ENCODE measurements around the gene HSPA4. TPM values are rescaled to one million over a fixed set of nuclear protein-coding genes. Genes with fewer than 3 reads are reported as not detected.
"Not testable (repeated sequence)": the region's sequence is repeated elsewhere in the genome, so short reads cannot be mapped to it uniquely, and the experiment has no call there.

HSPA4 gene
- total RNA-seq (100 to 1,000 TPM in 1 of 2 donors, 10 to 100 TPM in 1; 56.1 to 135 TPM), polyA plus RNA-seq (10 to 100 TPM; 51.3 to 54.0 TPM)
- long read RNA-seq, donor 1, full-length matches to known transcripts, result 149 of 230 reads
- long read RNA-seq, donor 1, partial matches to known transcripts, result 42 of 230 reads
- long read RNA-seq, donor 1, other reads (novel, unspliced or antisense), result 39 of 230 reads
- long read RNA-seq, donor 2, full-length matches to known transcripts, result 15 of 23 reads
- long read RNA-seq, donor 2, partial matches to known transcripts, result 2 of 23 reads
- long read RNA-seq, donor 2, other reads (novel, unspliced or antisense), result 6 of 23 reads

DNA sequence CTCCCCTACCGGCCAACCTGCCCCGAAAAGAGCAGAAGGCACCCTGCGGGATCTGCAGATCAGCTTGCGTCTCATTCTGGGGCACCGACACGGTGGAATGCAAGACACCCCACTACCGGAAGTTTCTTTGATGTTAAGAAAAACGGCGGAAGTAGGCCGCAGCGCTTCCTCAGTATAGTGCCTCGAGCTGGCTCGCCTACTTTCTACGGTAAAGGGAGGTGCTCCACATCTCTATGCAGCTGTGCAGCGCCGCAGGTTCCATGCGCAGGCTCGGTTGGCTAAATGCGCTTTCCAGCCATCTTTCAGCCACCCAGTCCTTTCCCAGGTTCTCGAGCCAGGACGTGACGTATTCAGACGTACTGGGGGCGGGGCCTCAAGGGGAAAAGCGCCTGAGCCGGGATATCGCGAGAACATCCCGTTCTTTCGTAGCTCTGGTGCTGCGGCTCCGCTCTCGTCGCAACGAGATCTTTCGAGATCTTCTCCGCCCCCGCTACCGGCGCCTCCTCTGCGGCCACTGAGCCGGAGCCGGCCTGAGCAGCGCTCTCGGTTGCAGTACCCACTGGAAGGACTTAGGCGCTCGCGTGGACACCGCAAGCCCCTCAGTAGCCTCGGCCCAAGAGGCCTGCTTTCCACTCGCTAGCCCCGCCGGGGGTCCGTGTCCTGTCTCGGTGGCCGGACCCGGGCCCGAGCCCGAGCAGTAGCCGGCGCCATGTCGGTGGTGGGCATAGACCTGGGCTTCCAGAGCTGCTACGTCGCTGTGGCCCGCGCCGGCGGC is at the start of gene HSPA4:
Gene HSPA4 (plus strand): TSS at position 472 of the 775 bp plus-strand sequence. CDS start 238 bp downstream, at position 710.
- WGBS, 2 donors, result 0% methylated on average over 67 to 68 of the region's 68 CpGs
- DNase-seq (peak; percentile 98 to 99), ATAC-seq (ENCODE audit: low FRiP score) (peak; percentile 98)
- Histone ChIP-seq H3K36me3 (ENCODE audit: control insufficient read depth in 1 of 2, insufficient read depth in 2 of 2, low read length in 1 of 2) (no peaks in the 10 kb centered on the region), H3K4me1 (ENCODE audit: control insufficient read depth in 1 of 2, insufficient read depth in 2 of 2, low read length in 2 of 2) (peaks cover 0 to 5% of the 10 kb centered on the region in 2 donors), H3K27me3 (ENCODE audit: control insufficient read depth in 1 of 2, insufficient read depth in 2 of 2, low read length in 1 of 2) (no peaks in the 10 kb centered on the region), H3K27ac (ENCODE audit: low read depth in 1 of 2, low read length in 2 of 2) (peak within 1 kb of the TSS; percentile 91 to 98), H3K4me3 (ENCODE audit: low read length in 2 of 2) (peak within 1 kb of the TSS; percentile 20 to 95), H3K9me3 (ENCODE audit: control insufficient read depth, low read length) (no peaks in the 10 kb centered on the region)
- intact Hi-C loops (cut with DNase I), result loop anchor here in 1 of 2 donors (2.0 kb wide), 2 partner anchors 25 to 89 kb away; partner anchors contain the start of genes AFF4 and ZCCHC10

DNA sequence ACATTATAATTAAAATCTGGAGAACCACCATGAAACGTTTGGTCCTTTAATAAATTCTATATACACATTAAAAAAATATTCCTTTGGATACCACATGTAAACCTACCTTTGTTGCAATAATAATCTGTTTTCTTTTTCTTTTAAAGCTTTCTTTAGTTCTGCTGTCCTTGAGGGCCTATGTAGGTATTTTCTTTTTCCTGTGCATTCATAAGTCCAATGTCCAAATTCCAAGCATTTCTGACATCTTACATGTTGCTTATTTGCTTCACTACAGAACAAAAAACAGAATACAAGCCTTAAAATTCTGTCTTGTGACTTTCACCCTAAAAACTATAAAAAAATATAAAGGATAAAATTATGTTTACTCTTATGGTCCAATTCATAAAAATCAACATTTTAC is 45.2 kb upstream of the HSPA4 start:
- Histone ChIP-seq H3K36me3 (ENCODE audit: control insufficient read depth in 1 of 2, insufficient read depth in 2 of 2, low read length in 1 of 2) (no peaks in the 10 kb centered on the region), H3K27me3 (ENCODE audit: control insufficient read depth in 1 of 2, insufficient read depth in 2 of 2, low read length in 1 of 2) (no peaks in the 10 kb centered on the region), H3K27ac (ENCODE audit: low read depth in 1 of 2, low read length in 2 of 2) (no peak overlapping the region), H3K4me3 (ENCODE audit: low read length in 2 of 2) (no peak overlapping the region), H3K4me1 (ENCODE audit: control insufficient read depth in 1 of 2, insufficient read depth in 2 of 2, low read length in 2 of 2) (no peaks in the 10 kb centered on the region), H3K9me3 (ENCODE audit: control insufficient read depth, low read length) (no peaks in the 10 kb centered on the region)
- intact Hi-C loops (cut with DNase I), result no loop called here
- DNase-seq, result no peak
- ATAC-seq (ENCODE audit: low FRiP score), result no peak
- WGBS, 2 donors, result 40 to 63% methylated on average over 1 of the region's 1 CpG

DNA sequence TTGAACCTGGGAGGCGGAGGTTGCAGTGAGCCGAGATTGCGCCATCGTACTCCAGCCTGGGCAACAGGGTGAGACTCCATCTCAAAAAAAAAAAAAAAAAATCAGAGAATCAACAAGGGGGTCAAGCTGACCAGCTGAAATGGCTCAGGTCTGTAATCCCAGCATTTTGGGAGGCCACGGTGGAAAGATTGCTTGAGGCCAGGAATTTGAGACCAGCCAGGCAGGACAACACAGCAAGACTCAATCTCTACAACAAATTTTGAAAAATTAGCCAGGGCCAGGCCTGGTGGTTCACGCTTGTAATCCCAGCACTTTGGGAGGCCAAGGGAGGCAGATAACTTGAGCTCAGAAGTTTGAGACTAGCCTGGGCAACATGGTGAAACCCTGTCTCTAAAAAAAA is 43.4 kb upstream of the HSPA4 start:
- ATAC-seq (ENCODE audit: low FRiP score), result not testable (repeated sequence)

DNA sequence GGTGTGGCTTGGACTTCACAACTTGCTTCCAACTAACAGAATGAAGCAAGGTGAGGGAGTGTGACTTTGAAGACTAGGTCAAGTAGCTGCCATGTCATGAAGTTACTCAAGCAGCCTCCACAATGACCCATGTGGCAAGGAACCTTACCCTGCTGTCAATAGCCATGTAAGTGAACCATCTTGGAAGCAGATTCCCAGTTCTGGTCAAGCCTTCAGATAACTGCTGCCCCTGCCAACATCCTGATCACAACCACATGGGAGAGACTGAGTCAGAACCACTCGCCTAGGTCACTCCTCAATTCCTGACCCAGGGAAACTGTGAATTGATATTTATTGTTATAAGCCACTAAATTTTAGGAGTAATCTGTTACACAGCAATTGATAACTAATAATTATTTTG is 36.3 kb upstream of the HSPA4 start:
- H3K36me3 ChIP-seq (ENCODE audit: control insufficient read depth in 1 of 2, insufficient read depth in 2 of 2, low read length in 1 of 2), result peaks cover 0 to 4% of the 10 kb centered on the region in 2 donors
- no peak overlapping the region for H3K27ac ChIP-seq (ENCODE audit: low read depth in 1 of 2, low read length in 2 of 2)
- no peaks in the 10 kb centered on the region for H3K9me3 ChIP-seq (ENCODE audit: control insufficient read depth, low read length)
- no peaks in the 10 kb centered on the region for H3K27me3 ChIP-seq (ENCODE audit: control insufficient read depth in 1 of 2, insufficient read depth in 2 of 2, low read length in 1 of 2)
- no peaks in the 10 kb centered on the region for H3K4me1 ChIP-seq (ENCODE audit: control insufficient read depth in 1 of 2, insufficient read depth in 2 of 2, low read length in 2 of 2)
- DNase-seq (no peak), ATAC-seq (ENCODE audit: low FRiP score) (no peak)
- H3K4me3 ChIP-seq (ENCODE audit: low read length in 2 of 2), result no peak overlapping the region
- intact Hi-C loops (cut with DNase I), result no loop called here
- WGBS, 2 donors, result 92 to 93% methylated on average over 1 of the region's 1 CpG

More for the DNA sequence above, 43.4 kb upstream of the HSPA4 start:
- intact Hi-C loops (cut with DNase I); H3K27ac ChIP-seq (ENCODE audit: low read depth in 1 of 2, low read length in 2 of 2); H3K36me3 ChIP-seq (ENCODE audit: control insufficient read depth in 1 of 2, insufficient read depth in 2 of 2, low read length in 1 of 2); H3K4me1 ChIP-seq (ENCODE audit: control insufficient read depth in 1 of 2, insufficient read depth in 2 of 2, low read length in 2 of 2); H3K9me3 ChIP-seq (ENCODE audit: control insufficient read depth, low read length); H3K27me3 ChIP-seq (ENCODE audit: control insufficient read depth in 1 of 2, insufficient read depth in 2 of 2, low read length in 1 of 2); H3K4me3 ChIP-seq (ENCODE audit: low read length in 2 of 2); DNase-seq: not testable (repeated sequence)
- 79 to 81% methylated on average over 6 of the region's 6 CpGs for WGBS, 2 donors

DNA sequence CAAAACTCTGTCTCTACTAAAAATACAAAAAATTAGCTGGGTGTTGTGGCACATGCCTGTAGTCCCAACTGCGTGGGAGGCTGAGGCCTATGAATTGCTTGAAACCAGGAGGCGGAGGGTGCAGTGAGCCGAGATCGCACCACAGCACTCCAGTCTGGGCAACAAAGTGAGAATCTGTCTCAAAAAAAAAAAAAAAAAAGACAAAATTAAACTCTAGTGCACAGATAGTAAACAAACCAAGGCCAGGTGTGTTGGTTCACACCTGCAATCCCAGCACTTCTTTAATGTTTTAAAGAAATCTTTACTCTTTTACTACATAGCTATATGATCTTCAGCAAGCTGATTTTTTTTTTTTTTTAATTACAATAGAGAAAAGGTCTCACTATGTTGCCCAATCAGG is 33.8 kb upstream of the HSPA4 start:
- 69 to 88% methylated on average over 4 of the region's 4 CpGs for WGBS, 2 donors
- Histone ChIP-seq H3K4me3 (ENCODE audit: low read length in 2 of 2) (no peak overlapping the region), H3K4me1 (ENCODE audit: control insufficient read depth in 1 of 2, insufficient read depth in 2 of 2, low read length in 2 of 2) (no peaks in the 10 kb centered on the region), H3K36me3 (ENCODE audit: control insufficient read depth in 1 of 2, insufficient read depth in 2 of 2, low read length in 1 of 2) (peaks cover 0 to 4% of the 10 kb centered on the region in 2 donors), H3K27me3 (ENCODE audit: control insufficient read depth in 1 of 2, insufficient read depth in 2 of 2, low read length in 1 of 2) (no peaks in the 10 kb centered on the region), H3K27ac (ENCODE audit: low read depth in 1 of 2, low read length in 2 of 2) (no peak overlapping the region), H3K9me3 (ENCODE audit: control insufficient read depth, low read length) (no peaks in the 10 kb centered on the region)
- no peak for ATAC-seq (ENCODE audit: low FRiP score)
- intact Hi-C loops (cut with DNase I), result no loop called here
- DNase-seq, result no peak

DNA sequence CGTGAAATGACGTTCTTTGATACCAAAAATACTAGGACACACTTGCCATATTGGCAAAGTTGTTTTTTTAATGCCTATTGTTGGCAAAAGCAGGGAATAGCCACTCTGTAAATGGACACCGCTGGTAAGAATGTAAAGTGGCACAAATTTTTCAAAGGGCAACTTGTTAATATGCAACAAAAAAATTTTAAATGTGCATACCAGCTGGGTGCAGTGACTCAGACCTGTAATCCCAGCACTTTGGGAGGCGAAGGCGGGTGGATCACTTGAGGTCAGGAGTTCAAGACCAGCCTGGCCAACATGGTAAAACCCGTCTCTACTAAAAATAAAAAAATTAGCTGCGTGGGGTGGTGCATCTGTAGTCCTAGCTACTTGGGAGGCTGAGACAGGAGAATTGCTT is 32.3 kb upstream of the HSPA4 start:
- H3K27me3 ChIP-seq (ENCODE audit: control insufficient read depth in 1 of 2, insufficient read depth in 2 of 2, low read length in 1 of 2); H3K27ac ChIP-seq (ENCODE audit: low read depth in 1 of 2, low read length in 2 of 2); ATAC-seq (ENCODE audit: low FRiP score); H3K9me3 ChIP-seq (ENCODE audit: control insufficient read depth, low read length); H3K36me3 ChIP-seq (ENCODE audit: control insufficient read depth in 1 of 2, insufficient read depth in 2 of 2, low read length in 1 of 2); H3K4me1 ChIP-seq (ENCODE audit: control insufficient read depth in 1 of 2, insufficient read depth in 2 of 2, low read length in 2 of 2); DNase-seq; H3K4me3 ChIP-seq (ENCODE audit: low read length in 2 of 2); intact Hi-C loops (cut with DNase I): not testable (repeated sequence)
- WGBS, 2 donors, result 92 to 95% methylated on average over 7 of the region's 7 CpGs

DNA sequence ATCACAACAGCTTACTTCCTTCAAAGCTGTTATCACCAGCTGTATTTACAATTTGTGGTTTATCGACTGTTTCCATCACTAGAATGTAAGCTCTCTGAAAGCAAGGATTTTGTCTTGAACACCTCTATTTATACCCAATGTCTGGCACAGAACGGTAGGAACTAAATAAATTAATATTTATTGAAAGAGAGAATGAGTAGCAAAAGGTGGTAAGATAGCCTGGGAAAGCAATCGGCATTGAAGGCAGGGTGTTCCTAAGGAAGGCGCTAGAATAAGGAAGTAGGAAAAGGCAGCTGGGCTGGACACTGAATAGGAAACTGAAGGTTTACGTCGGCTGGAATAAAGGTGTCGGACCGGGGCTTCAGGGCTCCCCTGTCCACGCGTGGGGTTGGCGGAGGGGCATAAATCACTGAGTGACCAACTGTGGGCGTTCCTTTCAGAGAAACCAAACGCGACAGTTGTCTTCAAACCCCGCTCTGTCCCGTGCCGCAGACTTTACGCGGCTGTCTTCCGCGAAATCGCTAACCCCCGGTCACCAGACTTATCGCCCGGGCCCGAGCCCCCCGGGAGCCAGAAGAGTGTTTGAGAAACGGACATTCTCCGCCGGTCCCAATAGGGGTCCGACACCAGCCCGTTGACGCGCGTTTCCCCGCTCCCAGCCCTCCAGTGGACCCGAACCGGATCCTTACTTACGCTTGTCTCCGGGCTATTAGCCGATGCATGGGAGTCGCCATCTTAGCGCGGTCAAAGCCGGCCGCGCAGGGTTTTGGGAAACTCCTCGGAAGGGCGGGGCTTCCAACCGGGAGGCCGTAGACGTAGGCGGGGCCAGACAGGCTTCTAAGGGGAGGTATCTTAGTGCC is 25.8 kb upstream of the HSPA4 start, which contains the start of gene ZCCHC10:
Gene ZCCHC10 (minus strand): TSS at position 746 of the 860 bp plus-strand sequence. CDS start 12 bp downstream, at position 734.
- intact Hi-C loops (cut with DNase I), result loop anchor here (1.0 to 5.0 kb wide), 3 partner anchors 20 to 64 kb away; partner anchors contain the start of gene AFF4 (in 1 of the 2)
- 1% methylated on average over 53 of the region's 53 CpGs for WGBS, 2 donors
- Histone ChIP-seq H3K27me3 (ENCODE audit: control insufficient read depth in 1 of 2, insufficient read depth in 2 of 2, low read length in 1 of 2) (no peaks in the 10 kb centered on the region), H3K4me3 (ENCODE audit: low read length in 2 of 2) (peak within 1 kb of the TSS; percentile 58 to 98), H3K36me3 (ENCODE audit: control insufficient read depth in 1 of 2, insufficient read depth in 2 of 2, low read length in 1 of 2) (no peaks in the 10 kb centered on the region), H3K4me1 (ENCODE audit: control insufficient read depth in 1 of 2, insufficient read depth in 2 of 2, low read length in 2 of 2) (no peaks in the 10 kb centered on the region), H3K9me3 (ENCODE audit: control insufficient read depth, low read length) (no peaks in the 10 kb centered on the region), H3K27ac (ENCODE audit: low read depth in 1 of 2, low read length in 2 of 2) (peak within 1 kb of the TSS; percentile 91 to 95)
- peak; percentile 99 for ATAC-seq (ENCODE audit: low FRiP score)
- DNase-seq, result peak; percentile 96 to 98

DNA sequence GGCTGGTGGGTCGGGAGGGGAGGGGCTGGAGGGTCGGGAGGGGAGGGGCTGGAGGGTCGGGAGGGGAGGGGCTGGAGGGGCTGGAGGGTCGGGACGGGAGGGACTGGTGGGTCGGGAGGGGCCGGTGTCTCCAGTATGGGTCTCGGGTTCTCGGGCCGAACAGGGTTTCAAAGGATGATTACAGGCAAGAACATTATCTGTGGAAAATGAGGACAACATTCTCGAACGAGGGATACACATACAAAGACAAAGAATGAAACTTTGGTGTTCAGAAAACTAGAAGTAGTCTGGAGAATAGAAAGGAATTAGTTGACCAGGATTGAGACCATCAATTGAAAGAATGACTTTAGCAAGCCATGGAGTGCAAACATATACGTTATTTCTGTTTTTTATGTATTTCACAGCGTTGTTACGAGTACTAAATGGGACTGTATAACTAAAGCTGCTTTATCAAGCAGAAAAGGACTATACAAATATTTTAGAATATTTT is 25.1 kb upstream of the HSPA4 start:
- Histone ChIP-seq H3K27ac (ENCODE audit: low read depth in 1 of 2, low read length in 2 of 2) (peak overlapping the region; percentile 21 to 28), H3K36me3 (ENCODE audit: control insufficient read depth in 1 of 2, insufficient read depth in 2 of 2, low read length in 1 of 2) (no peaks in the 10 kb centered on the region), H3K4me3 (ENCODE audit: low read length in 2 of 2) (peak overlapping the region; percentile 55 to 57), H3K27me3 (ENCODE audit: control insufficient read depth in 1 of 2, insufficient read depth in 2 of 2, low read length in 1 of 2) (no peaks in the 10 kb centered on the region), H3K4me1 (ENCODE audit: control insufficient read depth in 1 of 2, insufficient read depth in 2 of 2, low read length in 2 of 2) (no peaks in the 10 kb centered on the region), H3K9me3 (ENCODE audit: control insufficient read depth, low read length) (no peaks in the 10 kb centered on the region)
- 0% methylated on average over 12 to 15 of the region's 15 CpGs for WGBS, 2 donors
- intact Hi-C loops (cut with DNase I), result loop anchor here (1.0 to 5.0 kb wide), 3 partner anchors 20 to 64 kb away; partner anchors contain the start of gene AFF4 (in 1 of the 2)
- ATAC-seq (ENCODE audit: low FRiP score) (peak; percentile 63), DNase-seq (no peak)
